Erythroblast (primary cell): ENCODE measurements around the gene RFX2.

Experiments used
- DNase-seq, 2 experiments: peaks; one replicate each; lab custom pipeline; 2025; lab: John Stamatoyannopoulos, UW
- GATA1 ChIP-seq: IDR thresholded peaks from 2 replicates; pipeline ENCODE4 v1.6.1; 2011; ENCODE audit warnings: low read depth, mild to moderate bottlenecking, control low read depth, low read length, moderate library complexity
- POLR2A ChIP-seq: IDR thresholded peaks from 2 replicates; pipeline ENCODE4 v1.6.1; 2011; ENCODE audit warnings: mild to moderate bottlenecking, low read length

RFX2 gene

GRCh38 chr19:5947435-5947834, 162.9 kb downstream of the RFX2 start:
- TF ChIP-seq POLR2A (no peak), GATA1 (no peak)
- DNase-seq, result no peak

GRCh38 chr19:5943623-5944022, 166.7 kb downstream of the RFX2 start:
- DNase-seq, result no peak
- TF ChIP-seq POLR2A (no peak), GATA1 (no peak)
